ENCODE data around the gene ATF6B. TPM values are rescaled to one million over a fixed set of nuclear protein-coding genes. Genes with fewer than 3 reads are reported as not detected.
"Not testable (repeated sequence)": the region's sequence is repeated elsewhere in the genome, so short reads cannot be mapped to it uniquely, and the experiment has no call there.

The ATF6B gene
- total RNA-seq, 6 experiments from 2014 or later: 15.2 to 35.5 (median 33.2) TPM

- DNase-seq (no peak), ATAC-seq (no peak)
- no peaks in the 10 kb centered on the region for H3K9me3 ChIP-seq
- H3K4me1 ChIP-seq: peaks cover 0 to under 1% (median 0%) of the 10 kb centered on the region in 4 donors
- intact Hi-C loops (cut with DNase I): no loop called here
- H3K36me3 ChIP-seq: no peaks in the 10 kb centered on the region
- no peak overlapping the region for H3K27ac ChIP-seq
- WGBS (ENCODE audit: insufficient coverage, low coverage, low lambda C conversion rate, missing lambda C conversion rate): 73% methylated on average over 4 of the region's 4 CpGs
- TF ChIP-seq CTCF (IDR thresholded peaks at IDR 0.05) (no peak), POLR2A (IDR thresholded peaks at IDR 0.05) (no peak)
- no peak overlapping the region for H3K4me3 ChIP-seq
- H3K27me3 ChIP-seq: no peaks in the 10 kb centered on the region
Measured at GRCh38 chr6:32105433-32105832, 22.6 kb downstream of the ATF6B start.

GRCh38 chr6:32102255-32102654, 25.8 kb downstream of the ATF6B start:
- Histone ChIP-seq H3K9me3 (no peaks in the 10 kb centered on the region), H3K27me3 (no peaks in the 10 kb centered on the region), H3K4me3 (no peak overlapping the region), H3K27ac (no peak overlapping the region), H3K4me1 (no peaks in the 10 kb centered on the region), H3K36me3 (no peaks in the 10 kb centered on the region)
- 82% methylated on average over 2 of the region's 3 CpGs for WGBS (ENCODE audit: insufficient coverage, low coverage, low lambda C conversion rate, missing lambda C conversion rate)
- no peak for DNase-seq
- TF ChIP-seq CTCF (IDR thresholded peaks at IDR 0.05) (no peak), POLR2A (IDR thresholded peaks at IDR 0.05) (no peak)
- ATAC-seq: no peak
- intact Hi-C loops (cut with DNase I): no loop called here

GRCh38 chr6:32100251-32100650, 27.8 kb downstream of the ATF6B start:
- H3K4me1 ChIP-seq; DNase-seq; H3K9me3 ChIP-seq; ATAC-seq; H3K4me3 ChIP-seq; intact Hi-C loops (cut with DNase I); H3K27me3 ChIP-seq; H3K27ac ChIP-seq; H3K36me3 ChIP-seq: not testable (repeated sequence)
- 75% methylated on average over 4 of the region's 8 CpGs for WGBS (ENCODE audit: insufficient coverage, low coverage, low lambda C conversion rate, missing lambda C conversion rate)

- H3K4me3 ChIP-seq: no peak overlapping the region
- intact Hi-C loops (cut with DNase I): no loop called here
- 60% methylated on average over 1 of the region's 3 CpGs for WGBS (ENCODE audit: insufficient coverage, low coverage, low lambda C conversion rate, missing lambda C conversion rate)
- TF ChIP-seq CTCF (IDR thresholded peaks at IDR 0.05): no peak
- no peak for TF ChIP-seq POLR2A (IDR thresholded peaks at IDR 0.05)
- no peaks in the 10 kb centered on the region for H3K9me3 ChIP-seq
- DNase-seq (no peak), ATAC-seq (peak in 1 of 4 donors; percentile 11)
- H3K27me3 ChIP-seq: peaks cover 0 to 4% of the 10 kb centered on the region in 2 donors
- no peaks in the 10 kb centered on the region for H3K36me3 ChIP-seq
- H3K27ac ChIP-seq: no peak overlapping the region
- H3K4me1 ChIP-seq: peaks cover 0 to 5% (median 0%) of the 10 kb centered on the region in 4 donors
Measured at GRCh38 chr6:32097364-32097763, 30.7 kb downstream of the ATF6B start.

- Histone ChIP-seq H3K27ac (no peak overlapping the region), H3K4me3 (no peak overlapping the region)
- no peak for DNase-seq
Measured at GRCh38 chr6:32096394-32097258, 31.4 kb downstream of the ATF6B start.

More at GRCh38 chr6:32096394-32097258, 31.4 kb downstream of the ATF6B start:
- 37% methylated on average over 45 of the region's 90 CpGs for WGBS (ENCODE audit: insufficient coverage, low coverage, low lambda C conversion rate, missing lambda C conversion rate)
- TF ChIP-seq CTCF (IDR thresholded peaks at IDR 0.05) (no peak), POLR2A (IDR thresholded peaks at IDR 0.05) (no peak)
- Histone ChIP-seq H3K9me3 (no peaks in the 10 kb centered on the region), H3K4me1 (peaks cover 0 to 5% (median 0%) of the 10 kb centered on the region in 4 donors), H3K27me3 (peaks cover 0 to 4% of the 10 kb centered on the region in 2 donors), H3K36me3 (no peaks in the 10 kb centered on the region)
- ATAC-seq: peak in 3 of 4 donors; percentile 15 to 31 (median 24)
- intact Hi-C loops (cut with DNase I): no loop called here

Data from right lobe of liver (tissue), 6 donors.